DMS153 treated with DMSO at 0.1 percent for 48 hours (cell line): ENCODE results near the gene HCFC1R1.
A peak's percentile ranks its signal among the peaks of the same experiment; 100 is the strongest.
"Not testable (repeated sequence)": the region's sequence is repeated elsewhere in the genome, so short reads cannot be mapped to it uniquely, and the experiment has no call there.

Experiments used
- DNase-seq: peaks from one replicate; lab custom pipeline; 2025; ENCODE audit not compliant: unreplicated experiment; lab: John Stamatoyannopoulos, UW

Gene HCFC1R1

GRCh38 chr16:3023669-3024478, at the start of gene HCFC1R1, which contains the start of gene THOC6:
Gene HCFC1R1 (minus strand): TSS chr16:3023942. CDS start chr16:3023941, 1 bp downstream.
Gene THOC6 (plus strand): TSS chr16:3024035. CDS start chr16:3024327, 292 bp downstream.
- DNase-seq, result peak; percentile 89

GRCh38 chr16:3073448-3073847, 49.7 kb upstream of the HCFC1R1 start:
- DNase-seq, result no peak

- not testable (repeated sequence) for DNase-seq
These were observed 49.0 kb upstream of the HCFC1R1 start for GRCh38 chr16:3072576-3073263.

GRCh38 chr16:3072148-3072547, 48.4 kb upstream of the HCFC1R1 start:
- DNase-seq, result not testable (repeated sequence)

GRCh38 chr16:3071655-3072054, 47.9 kb upstream of the HCFC1R1 start:
- no peak for DNase-seq

- no peak for DNase-seq
These were observed 46.9 kb upstream of the HCFC1R1 start for GRCh38 chr16:3070608-3071111.

- DNase-seq, result not testable (repeated sequence)
These were observed 45.4 kb upstream of the HCFC1R1 start for GRCh38 chr16:3069146-3069545.

- no peak for DNase-seq
These were observed 44.7 kb upstream of the HCFC1R1 start for GRCh38 chr16:3068487-3068886.

GRCh38 chr16:3066440-3066748, 42.7 kb upstream of the HCFC1R1 start:
- no peak for DNase-seq

GRCh38 chr16:3065742-3066439, 42.1 kb upstream of the HCFC1R1 start:
- no peak for DNase-seq

GRCh38 chr16:3065069-3065741, 41.5 kb upstream of the HCFC1R1 start, which contains the start of gene IL32:
Gene IL32 (plus strand): TSS chr16:3065640. CDS start chr16:3065812, 172 bp downstream.
- DNase-seq, result no peak

- no peak for DNase-seq
These were observed 40.1 kb upstream of the HCFC1R1 start for GRCh38 chr16:3063625-3064386.

- DNase-seq, result no peak
These were observed 38.8 kb upstream of the HCFC1R1 start for GRCh38 chr16:3062553-3062952.

- DNase-seq, result no peak
These were observed 36.8 kb upstream of the HCFC1R1 start for GRCh38 chr16:3060339-3061127.

GRCh38 chr16:3059723-3060242, 36.0 kb upstream of the HCFC1R1 start:
- DNase-seq, result no peak

GRCh38 chr16:3059041-3059722, 35.4 kb upstream of the HCFC1R1 start:
- DNase-seq, result peak; percentile 62

- no peak for DNase-seq
These were observed 34.6 kb upstream of the HCFC1R1 start for GRCh38 chr16:3058139-3059030.
